Stimulated activated CD4-positive, alpha-beta T cell treated with anti-CD3 and anti-CD28 coated beads, TNF-alpha, amount 100 ng/mL, for 4 hours (primary cell): ENCODE results near the gene OLFML3.

Experiments
- DNase-seq, 3 experiments: peaks; one replicate each; pipeline ENCODE4 v3.0.0-alpha.2; 2020; ENCODE audit warnings: low read depth in 3 of 3

OLFML3 gene, protein sequence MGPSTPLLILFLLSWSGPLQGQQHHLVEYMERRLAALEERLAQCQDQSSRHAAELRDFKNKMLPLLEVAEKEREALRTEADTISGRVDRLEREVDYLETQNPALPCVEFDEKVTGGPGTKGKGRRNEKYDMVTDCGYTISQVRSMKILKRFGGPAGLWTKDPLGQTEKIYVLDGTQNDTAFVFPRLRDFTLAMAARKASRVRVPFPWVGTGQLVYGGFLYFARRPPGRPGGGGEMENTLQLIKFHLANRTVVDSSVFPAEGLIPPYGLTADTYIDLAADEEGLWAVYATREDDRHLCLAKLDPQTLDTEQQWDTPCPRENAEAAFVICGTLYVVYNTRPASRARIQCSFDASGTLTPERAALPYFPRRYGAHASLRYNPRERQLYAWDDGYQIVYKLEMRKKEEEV

GRCh38 chr1:113978863-113979702 is at the start of gene OLFML3:
Gene OLFML3 (plus strand): TSS chr1:113979474. CDS start chr1:113979517, 43 bp downstream.
- DNase-seq = no peak

GRCh38 chr1:113929750-113930498 is 49.4 kb upstream of the OLFML3 start:
- DNase-seq = peak; percentile 30 to 44 (median 31)

GRCh38 chr1:113930499-113931161 is 48.6 kb upstream of the OLFML3 start:
- DNase-seq = peak in 1 of 3 experiments; percentile 41

DNA sequence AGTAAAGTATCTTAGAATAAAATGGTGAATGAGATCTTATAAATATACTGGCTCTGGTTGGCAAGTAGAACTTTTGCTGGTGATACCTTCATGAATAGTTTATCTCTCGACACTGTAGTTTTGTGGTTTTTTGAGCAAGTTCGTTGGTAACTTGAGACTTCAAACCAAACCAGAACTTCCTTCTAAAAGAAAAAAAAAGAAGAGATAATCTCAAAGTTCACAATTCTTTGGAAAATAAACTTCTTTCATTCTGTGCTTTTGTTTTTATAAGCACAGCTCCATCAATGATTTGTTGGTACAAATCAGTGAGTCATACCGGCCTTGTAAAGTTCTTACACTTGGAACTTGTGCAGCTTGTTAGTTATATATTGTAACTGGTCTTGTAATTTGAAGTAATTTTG is 47.8 kb upstream of the OLFML3 start:
- DNase-seq = no peak

- no peak for DNase-seq
Measured at GRCh38 chr1:113934006-113934405, 45.3 kb upstream of the OLFML3 start.

DNA sequence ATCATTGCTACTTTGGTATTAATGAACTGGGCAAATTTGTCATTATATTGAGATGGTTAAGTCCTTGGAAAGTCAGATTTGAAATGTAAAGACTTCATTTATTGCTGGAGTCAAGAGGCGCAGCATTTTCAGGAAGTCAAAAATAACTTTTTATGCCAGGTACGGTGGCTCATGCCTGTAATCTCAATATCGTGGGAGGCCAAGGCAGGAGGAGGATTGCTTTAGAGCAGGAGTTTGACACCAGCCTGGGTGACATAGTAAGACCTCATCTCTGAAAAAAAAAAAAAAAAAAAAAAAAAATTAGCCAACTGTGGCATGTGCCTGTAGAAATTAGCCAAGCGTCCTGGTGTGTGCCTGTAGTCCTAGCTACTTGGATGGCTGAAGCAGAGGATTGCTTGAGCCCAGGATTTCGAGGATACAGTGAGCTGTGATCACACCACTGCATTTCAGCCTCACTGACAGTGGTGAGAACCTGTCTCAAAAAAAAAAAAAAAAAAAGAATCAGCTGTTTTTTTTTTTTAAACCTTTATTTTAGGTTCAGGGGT is 44.7 kb upstream of the OLFML3 start:
- no peak for DNase-seq

GRCh38 chr1:113935176-113935575 is 44.1 kb upstream of the OLFML3 start:
- DNase-seq = no peak

- no peak for DNase-seq
Measured at GRCh38 chr1:113935970-113936369, 43.3 kb upstream of the OLFML3 start.

DNA sequence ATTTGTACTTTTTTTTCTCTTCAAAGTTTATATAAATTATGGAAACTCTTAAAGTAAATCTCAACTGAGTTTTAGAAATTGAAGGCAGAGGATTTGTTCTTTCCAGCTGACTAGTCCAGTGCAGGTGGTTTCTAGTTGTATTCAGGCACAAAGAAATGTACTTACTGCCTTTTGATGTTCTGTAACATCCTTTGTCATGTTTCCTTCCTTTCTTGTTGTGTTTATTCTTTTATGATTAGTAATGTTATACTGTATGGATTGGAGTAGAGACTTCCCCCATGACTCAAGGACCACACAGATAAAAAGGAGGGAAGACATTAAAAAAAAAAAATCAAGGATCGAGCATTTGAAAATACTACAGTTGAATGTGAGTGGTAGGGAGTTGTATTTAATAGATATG is 42.1 kb upstream of the OLFML3 start:
- DNase-seq = no peak

DNA sequence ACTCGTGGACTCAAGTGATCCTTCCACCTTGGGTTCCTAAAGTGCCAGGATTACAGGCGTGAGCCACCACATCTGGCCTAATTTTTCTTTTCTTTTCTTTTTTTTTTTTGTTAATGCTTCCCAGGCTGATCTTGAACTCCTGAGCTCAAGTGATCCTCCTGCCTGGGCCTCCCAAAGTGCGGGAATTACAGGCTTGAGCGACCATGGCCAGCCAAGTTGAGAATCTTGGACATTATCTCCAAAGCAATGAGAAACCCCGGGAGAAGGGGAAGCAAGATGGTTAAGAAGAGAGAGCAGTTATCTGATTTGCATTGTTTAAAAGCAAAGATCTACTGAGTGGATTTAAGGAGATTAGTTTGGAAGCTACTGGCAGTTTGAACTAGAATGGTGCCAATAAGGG is 41.1 kb upstream of the OLFML3 start:
- no peak for DNase-seq

GRCh38 chr1:113940365-113941244 is 38.7 kb upstream of the OLFML3 start:
- no peak for DNase-seq

GRCh38 chr1:113941245-113941559 is 38.1 kb upstream of the OLFML3 start:
- no peak for DNase-seq

- no peak for DNase-seq
Measured at GRCh38 chr1:113942527-113942926, 36.7 kb upstream of the OLFML3 start.

DNA sequence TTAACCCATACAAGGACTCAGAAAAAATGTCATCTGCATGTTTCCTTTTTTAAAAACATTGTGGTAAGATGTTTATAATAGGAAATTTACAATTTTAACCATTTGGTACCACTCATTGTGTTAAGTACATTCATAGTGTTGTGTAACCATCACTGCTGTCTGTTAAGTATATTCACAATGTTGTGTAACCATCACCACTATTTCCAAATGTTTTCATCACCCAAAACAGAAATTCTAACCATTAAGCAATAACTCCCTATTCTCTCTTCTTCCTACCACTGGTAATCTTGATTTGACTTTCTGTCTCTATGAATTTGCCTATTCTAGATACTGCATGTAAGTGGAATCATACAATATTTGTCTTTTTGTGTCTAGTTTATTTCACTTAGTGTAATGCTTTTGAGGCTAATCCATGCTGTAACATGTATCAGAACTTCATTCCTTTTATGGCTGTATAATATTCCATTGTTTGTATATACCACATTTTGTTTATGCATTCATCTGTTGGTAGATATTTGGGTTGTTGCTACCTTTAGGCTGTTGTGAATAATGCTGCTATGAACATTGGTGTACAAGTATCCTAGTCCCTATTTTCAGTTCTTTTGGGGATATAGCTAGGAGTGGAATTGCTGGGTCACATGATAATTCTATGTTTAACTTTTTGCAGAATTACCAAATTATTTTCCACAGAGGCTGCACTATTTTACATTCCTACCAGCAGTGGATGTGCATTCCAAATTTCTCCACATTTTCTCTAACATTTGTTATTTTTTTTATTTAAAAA is 36.1 kb upstream of the OLFML3 start:
- DNase-seq = no peak

GRCh38 chr1:113945329-113945728 is 33.9 kb upstream of the OLFML3 start:
- no peak for DNase-seq

DNA sequence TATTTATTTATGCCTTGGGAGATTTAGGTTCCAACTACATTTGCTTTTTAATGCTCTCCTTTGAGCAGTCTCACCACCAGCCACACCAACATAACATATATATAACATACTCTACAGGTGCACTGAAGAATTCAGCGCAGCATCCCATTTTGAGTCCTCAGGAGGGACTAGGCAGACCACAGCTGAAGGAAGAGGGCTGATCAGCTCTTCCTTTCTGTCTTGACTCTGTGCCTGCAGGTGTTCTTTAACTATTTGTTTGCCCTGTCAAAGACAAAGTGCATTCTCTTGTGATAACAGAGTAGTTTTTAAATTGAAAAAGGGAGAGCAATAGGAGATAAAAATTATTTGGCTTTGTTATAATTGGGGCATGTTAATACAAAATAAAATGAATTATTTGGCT is 33.2 kb upstream of the OLFML3 start:
- no peak for DNase-seq

GRCh38 chr1:113946678-113947387 is 32.4 kb upstream of the OLFML3 start:
- DNase-seq = no peak

DNA sequence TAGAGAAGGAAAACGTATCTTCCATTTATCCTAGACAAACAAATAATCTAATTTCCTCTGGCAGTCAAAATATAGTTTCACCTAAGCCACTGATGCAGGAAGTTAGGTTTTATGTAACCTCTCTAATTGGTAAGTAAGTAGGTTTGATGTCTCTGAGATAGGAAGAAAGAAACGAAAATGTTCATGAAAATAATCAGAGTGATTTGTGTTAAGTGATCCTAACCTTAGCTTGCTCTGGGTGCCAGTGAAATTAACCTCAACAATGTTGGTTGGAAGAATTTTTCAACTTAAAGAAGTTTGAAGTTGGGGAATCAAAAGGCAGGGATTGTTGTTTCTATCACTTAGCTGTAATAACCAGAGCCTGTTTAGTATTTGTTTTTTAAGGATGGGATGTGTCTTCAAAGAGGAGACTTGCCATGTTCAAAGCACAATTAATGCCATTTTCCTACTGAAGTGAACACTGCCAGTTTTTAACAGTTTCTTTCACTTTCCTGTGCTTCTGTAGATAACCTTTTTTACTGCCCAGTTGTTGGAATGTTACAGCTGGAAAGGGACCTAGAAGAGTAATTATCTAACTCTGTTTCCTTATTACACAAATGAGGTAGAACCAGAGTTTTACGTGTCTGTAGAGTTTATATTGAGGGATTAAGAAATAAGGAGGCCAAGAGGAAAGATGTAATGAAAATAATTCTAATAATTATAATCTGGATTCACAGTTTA is 31.7 kb upstream of the OLFML3 start:
- DNase-seq = no peak
